Astrocyte (in vitro differentiated cells and primary cell): ENCODE results near the gene PDE4A.
A peak's percentile ranks its signal among the peaks of the same experiment; 100 is the strongest.

Experiments used
- CTCF ChIP-seq: IDR thresholded peaks from 2 replicates; pipeline ENCODE4 v1.5.1; 2011; ENCODE audit warnings: low read depth, mild to moderate bottlenecking, inconsistent platforms, low read length, moderate library complexity; ENCODE audit not compliant: insufficient read depth
- EZH2 ChIP-seq: IDR thresholded peaks from 2 replicates; pipeline ENCODE4 v1.6.1; 2012; ENCODE audit warnings: mild to moderate bottlenecking, low read length, inconsistent platforms; ENCODE audit not compliant: insufficient read depth

- TF ChIP-seq CTCF (peak; percentile 47), EZH2 (no peak)
These were observed 90.0 kb downstream of the PDE4A start for GRCh38 chr19:10510301-10510802.
